NCI-H748 (cell line): ENCODE measurements around the gene GHITM.
A peak's percentile ranks its signal among the peaks of the same experiment; 100 is the strongest.

Experiments used
- DNase-seq: peaks from one replicate; lab custom pipeline; 2025; ENCODE audit not compliant: unreplicated experiment; lab: John Stamatoyannopoulos, UW

The GHITM gene

GRCh38 chr10:84198206-84198915 is 59.1 kb downstream of the GHITM start:
- DNase-seq: peak; percentile 3

GRCh38 chr10:84200537-84201243 is 61.4 kb downstream of the GHITM start:
- DNase-seq: no peak

- no peak for DNase-seq
Measured at GRCh38 chr10:84201244-84201606, 61.9 kb downstream of the GHITM start.

GRCh38 chr10:84201682-84202081 is 62.4 kb downstream of the GHITM start:
- no peak for DNase-seq

- DNase-seq: no peak
Measured at GRCh38 chr10:84202349-84202748, 63.0 kb downstream of the GHITM start.
